Mononuclear cell (primary cell): ENCODE data around the gene VSX1. TPM values are rescaled to one million over a fixed set of nuclear protein-coding genes. Genes with fewer than 3 reads are reported as not detected.

Experiments used
- H3K27me3 ChIP-seq: 2 replicates; pipeline ENCODE4 v1.6.0; 2011; ENCODE audit warnings: low read length, control low read depth; ENCODE audit not compliant: insufficient read depth
- H3K4me1 ChIP-seq: 2 replicates; pipeline ENCODE4 v1.5.1; 2011; ENCODE audit warnings: mild to moderate bottlenecking, low read length, control low read depth; ENCODE audit not compliant: insufficient read depth
- H3K4me3 ChIP-seq: 2 replicates; pipeline ENCODE4 v1.5.1; 2011; ENCODE audit warnings: mild to moderate bottlenecking, low read length, moderate library complexity
- H3K9me3 ChIP-seq: 2 replicates; pipeline ENCODE4 v1.5.1; 2011; ENCODE audit warnings: low read depth, mild to moderate bottlenecking, control low read depth, low read length
- total RNA-seq: library from RNA; depleted of rRNA; stranded (reverse); fragments of >200 nt; gene quantifications from one replicate; pipeline ENCODE4 v1.2.3, GENCODE V29; 2012

VSX1 gene
- total RNA-seq, 1 donor, result not detected

GRCh38 chr20:25079171-25079570 is 2.8 kb downstream of the VSX1 start:
- H3K4me3 ChIP-seq, result no peak overlapping the region
- peaks cover 32% of the 10 kb centered on the region for H3K4me1 ChIP-seq
- peaks cover 87% of the 10 kb centered on the region for H3K27me3 ChIP-seq
- H3K9me3 ChIP-seq, result no peaks in the 10 kb centered on the region

GRCh38 chr20:25078662-25079061 is 3.3 kb downstream of the VSX1 start:
- peaks cover 83% of the 10 kb centered on the region for H3K27me3 ChIP-seq

GRCh38 chr20:25077610-25078169 is 4.3 kb downstream of the VSX1 start:
- Histone ChIP-seq H3K4me1 (peaks cover 20% of the 10 kb centered on the region), H3K4me3 (no peak overlapping the region), H3K27me3 (peaks cover 81% of the 10 kb centered on the region), H3K9me3 (no peaks in the 10 kb centered on the region)

More at GRCh38 chr20:25078662-25079061, 3.3 kb downstream of the VSX1 start:
- Histone ChIP-seq H3K9me3 (no peaks in the 10 kb centered on the region), H3K4me3 (no peak overlapping the region), H3K4me1 (peaks cover 26% of the 10 kb centered on the region)

- no peaks in the 10 kb centered on the region for H3K9me3 ChIP-seq
- H3K27me3 ChIP-seq, result peaks cover 82% of the 10 kb centered on the region
- no peak overlapping the region for H3K4me3 ChIP-seq
- H3K4me1 ChIP-seq, result peaks cover 20% of the 10 kb centered on the region
Measured at GRCh38 chr20:25076731-25077609, 5.0 kb downstream of the VSX1 start.

- peaks cover 17% of the 10 kb centered on the region for H3K4me1 ChIP-seq
- H3K27me3 ChIP-seq, result peaks cover 75% of the 10 kb centered on the region
- no peaks in the 10 kb centered on the region for H3K9me3 ChIP-seq
- H3K4me3 ChIP-seq, result no peak overlapping the region
Measured at GRCh38 chr20:25076201-25076600, 5.7 kb downstream of the VSX1 start.

GRCh38 chr20:25073544-25073943 is 8.4 kb downstream of the VSX1 start:
- no peaks in the 10 kb centered on the region for H3K9me3 ChIP-seq
- H3K4me1 ChIP-seq, result peaks cover 15% of the 10 kb centered on the region
- no peak overlapping the region for H3K4me3 ChIP-seq
- peaks cover 54% of the 10 kb centered on the region for H3K27me3 ChIP-seq

- H3K27me3 ChIP-seq, result peaks cover 46% of the 10 kb centered on the region
Measured at GRCh38 chr20:25072226-25072811, 9.6 kb downstream of the VSX1 start.

GRCh38 chr20:25071734-25072133 is 10.2 kb downstream of the VSX1 start:
- H3K9me3 ChIP-seq, result no peaks in the 10 kb centered on the region
- no peak overlapping the region for H3K4me3 ChIP-seq
- peaks cover 40% of the 10 kb centered on the region for H3K27me3 ChIP-seq
- H3K4me1 ChIP-seq, result peaks cover 2% of the 10 kb centered on the region

More at GRCh38 chr20:25072226-25072811, 9.6 kb downstream of the VSX1 start:
- no peak overlapping the region for H3K4me3 ChIP-seq
- peaks cover 8% of the 10 kb centered on the region for H3K4me1 ChIP-seq
- no peaks in the 10 kb centered on the region for H3K9me3 ChIP-seq

GRCh38 chr20:25070821-25071473 is 11.0 kb downstream of the VSX1 start:
- Histone ChIP-seq H3K4me3 (no peak overlapping the region), H3K4me1 (no peaks in the 10 kb centered on the region), H3K27me3 (peaks cover 32% of the 10 kb centered on the region), H3K9me3 (no peaks in the 10 kb centered on the region)

GRCh38 chr20:25067102-25067987 is 14.6 kb downstream of the VSX1 start:
- Histone ChIP-seq H3K9me3 (no peaks in the 10 kb centered on the region), H3K4me3 (no peak overlapping the region), H3K27me3 (peaks cover 14% of the 10 kb centered on the region), H3K4me1 (peaks cover 7% of the 10 kb centered on the region)

GRCh38 chr20:25066386-25066785 is 15.6 kb downstream of the VSX1 start:
- H3K9me3 ChIP-seq, result no peaks in the 10 kb centered on the region
- H3K4me1 ChIP-seq, result peaks cover 7% of the 10 kb centered on the region
- peaks cover 10% of the 10 kb centered on the region for H3K27me3 ChIP-seq
- no peak overlapping the region for H3K4me3 ChIP-seq

- Histone ChIP-seq H3K27me3 (peaks cover 10% of the 10 kb centered on the region), H3K9me3 (no peaks in the 10 kb centered on the region), H3K4me3 (no peak overlapping the region), H3K4me1 (peaks cover 7% of the 10 kb centered on the region)
Measured at GRCh38 chr20:25065625-25066338, 16.2 kb downstream of the VSX1 start.

GRCh38 chr20:25065072-25065624 is 16.8 kb downstream of the VSX1 start:
- Histone ChIP-seq H3K4me3 (no peak overlapping the region), H3K4me1 (peaks cover 7% of the 10 kb centered on the region), H3K9me3 (no peaks in the 10 kb centered on the region), H3K27me3 (peaks cover 10% of the 10 kb centered on the region)
